A549 (cell line): Measurements from ENCODE around the gene CCNE1. TPM values are rescaled to one million over a fixed set of nuclear protein-coding genes. Genes with fewer than 3 reads are reported as not detected.

ENCODE experiments used
- ATAC-seq, 2 experiments: fragments of 200-7000 bp in 1 of 2; fragments of >200 bp in 1 of 2; cut with Nextera tagmentation in 1 of 2; cut with Tn5 transposase in 1 of 2; 3 replicates each; pipeline versions ENCODE4 v1.8.0 to v1.9.1; 2018 to 2020; ENCODE audit warnings: mild to moderate bottlenecking in 1 of 2, moderate library complexity in 1 of 2
- CTCF ChIA-PET: fragments of 300-600 bp; sonication (Branson Sonifier 250); formaldehyde crosslinking; extraction: SDS; loops from one replicate; lab custom pipeline; 2021; ENCODE audit warnings: antibody characterized with exemption, inconsistent platforms; lab: Yijun Ruan, JAX
- POLR2A ChIA-PET: fragments of 350-600 bp; formaldehyde crosslinking; extraction: SDS; loops from one replicate; lab custom pipeline; 2021; ENCODE audit warnings: antibody characterized with exemption, inconsistent platforms; lab: Yijun Ruan, JAX
- DNase-seq, 2 experiments: peaks; one replicate each; pipeline versions ENCODE4 v3.0.0 to v3.0.0-alpha.2; 2011 to 2016; ENCODE audit warnings: low read depth in 1 of 2, low spot score in 1 of 2
- FAIRE-seq: peaks from 2 replicates; lab custom pipeline; 2011; peaks lifted over from hg19 to GRCh38; lab: Jason Lieb, UNC
- H3K27ac ChIP-seq, 2 experiments: fragments of >200 bp; sonication (Bioruptor Twin); formaldehyde crosslinking; 3 replicates each; pipeline ENCODE4 v1.5.1; 2016 to 2017
- H3K4me1 ChIP-seq: fragments of >200 bp; sonication (Bioruptor Twin); formaldehyde crosslinking; 3 replicates; pipeline ENCODE4 v1.6.1; 2016
- H3K4me2 ChIP-seq: fragments of >200 bp; sonication (Bioruptor Twin); formaldehyde crosslinking; 3 replicates; pipeline ENCODE4 v1.6.1; 2016
- H3K4me3 ChIP-seq: fragments of >200 bp; sonication (Bioruptor Twin); formaldehyde crosslinking; 3 replicates; pipeline ENCODE4 v1.5.1; 2016
- H3K9me3 ChIP-seq: fragments of >200 bp; sonication (Bioruptor Twin); formaldehyde crosslinking; 3 replicates; pipeline ENCODE4 v1.6.1; 2016
- BHLHE40 ChIP-seq: IDR thresholded peaks from 2 replicates; pipeline ENCODE4 v1.6.1; 2012; ENCODE audit warnings: low read depth, low read length, inconsistent platforms
- EHMT2 ChIP-seq: fragments of 200-600 bp; sonication (generic); IDR thresholded peaks from 2 replicates; pipeline ENCODE4 v1.6.1; 2016; ENCODE audit warnings: antibody characterized with exemption, low read depth, mild to moderate bottlenecking, moderate library complexity
- FOSB ChIP-seq: fragments of 250-450 bp; sonication (Bioruptor Pico); IDR thresholded peaks from 2 replicates; pipeline ENCODE4 v1.5.0; 2020; ENCODE audit warnings: mild to moderate bottlenecking, moderate library complexity
- HDAC2 ChIP-seq: fragments of 200-600 bp; sonication (generic); IDR thresholded peaks from 2 replicates; pipeline ENCODE4 v1.6.1; 2016
- HOXB13 ChIP-seq: fragments of 250-450 bp; sonication (Bioruptor Pico); IDR thresholded peaks from 2 replicates; pipeline ENCODE4 v1.5.0; 2020; ENCODE audit warnings: low read depth, mild to moderate bottlenecking, moderate library complexity
- JUN ChIP-seq, 2 experiments: fragments of >200 bp; sonication (Bioruptor Twin); formaldehyde crosslinking; IDR thresholded peaks; 2 replicates in 1 of 2; 3 replicates in 1 of 2; pipeline ENCODE4 v1.6.1; 2016 to 2017
- KDM5A ChIP-seq: fragments of 200-600 bp; sonication (generic); IDR thresholded peaks from 2 replicates; pipeline ENCODE4 v1.6.1; 2016; ENCODE audit warnings: antibody characterized with exemption, mild to moderate bottlenecking
- MAZ ChIP-seq: fragments of 150-350 bp; IDR thresholded peaks from 2 replicates; pipeline ENCODE4 v1.6.1; 2014; ENCODE audit warnings: antibody characterized with exemption, low read depth, low read length, borderline replicate concordance
- PHF8 ChIP-seq: fragments of 200-600 bp; sonication (generic); IDR thresholded peaks from 2 replicates; pipeline ENCODE4 v1.6.1; 2016; ENCODE audit warnings: low read depth, mild to moderate bottlenecking, antibody characterized with exemption, moderate library complexity, borderline replicate concordance
- POLR2A ChIP-seq: IDR thresholded peaks from 2 replicates; pipeline ENCODE4 v1.6.1; 2012; ENCODE audit warnings: mild to moderate bottlenecking, low read length
- RARB ChIP-seq: fragments of 250-450 bp; sonication (Bioruptor Pico); IDR thresholded peaks from 2 replicates; pipeline ENCODE4 v1.8.0; 2021; ENCODE audit warnings: mild to moderate bottlenecking, moderate library complexity
- RCOR1 ChIP-seq: fragments of 150-350 bp; IDR thresholded peaks from 2 replicates; pipeline ENCODE4 v1.6.1; 2014; ENCODE audit warnings: antibody characterized with exemption, low read length, low read depth
- RNF2 ChIP-seq: fragments of 200-600 bp; sonication (generic); IDR thresholded peaks from 2 replicates; pipeline ENCODE4 v1.6.1; 2016; ENCODE audit warnings: low read depth, mild to moderate bottlenecking, antibody characterized with exemption, moderate library complexity, borderline replicate concordance
- SREBF2 ChIP-seq: fragments of 450-650 bp; IDR thresholded peaks from 2 replicates; pipeline ENCODE4 v1.6.1; 2014; ENCODE audit warnings: mild to moderate bottlenecking, moderate library complexity
- TFCP2L1 ChIP-seq: fragments of 250-450 bp; sonication (Bioruptor Pico); IDR thresholded peaks from 2 replicates; pipeline ENCODE4 v1.5.0; 2021; ENCODE audit warnings: mild to moderate bottlenecking
- WGBS: methylation state at CpG from one replicate; pipeline ENCODE4 v1.1.6; 2017; ENCODE audit errors: missing lambda C conversion rate; 5-methylcytosine and 5-hydroxymethylcytosine counted together
- polyA plus RNA-seq, 4 experiments: library from polyadenylated mRNA; depleted of rRNA in 3 of 4; stranded (reverse); fragments of >200 nt; fragmentation: RNase III in 1 of 4; extraction: RNeasy Plus Mini Kit Qiagen cat#74134 plus additional on column Dnase treatment in 1 of 4; gene quantifications; 2 replicates in 3 of 4; 3 replicates in 1 of 4; pipeline ENCODE4 v1.2.3, GENCODE V29; 2011 to 2017
- TF ChIP-seq, protein P1 (sequence below): fragments of 250-450 bp; sonication (Bioruptor Pico); IDR thresholded peaks from 2 replicates; pipeline ENCODE4 v1.5.0; 2021; ENCODE audit warnings: mild to moderate bottlenecking, moderate library complexity, borderline replicate concordance
- TF ChIP-seq, protein P2 (sequence below): IDR thresholded peaks from 2 replicates; pipeline ENCODE4 v1.6.1; 2012
- TF ChIP-seq, protein P3 (sequence below): IDR thresholded peaks from 2 replicates; pipeline ENCODE4 v1.6.1; 2012; ENCODE audit warnings: low read depth, borderline replicate concordance
- TF ChIP-seq, protein P4 (sequence below): IDR thresholded peaks from 2 replicates; pipeline ENCODE4 v1.6.1; 2012

CCNE1 gene
- polyA plus RNA-seq, 2 of the 4 experiments (the other 2 are of a cell fraction), result 18.3 to 25.2 TPM

DNA sequence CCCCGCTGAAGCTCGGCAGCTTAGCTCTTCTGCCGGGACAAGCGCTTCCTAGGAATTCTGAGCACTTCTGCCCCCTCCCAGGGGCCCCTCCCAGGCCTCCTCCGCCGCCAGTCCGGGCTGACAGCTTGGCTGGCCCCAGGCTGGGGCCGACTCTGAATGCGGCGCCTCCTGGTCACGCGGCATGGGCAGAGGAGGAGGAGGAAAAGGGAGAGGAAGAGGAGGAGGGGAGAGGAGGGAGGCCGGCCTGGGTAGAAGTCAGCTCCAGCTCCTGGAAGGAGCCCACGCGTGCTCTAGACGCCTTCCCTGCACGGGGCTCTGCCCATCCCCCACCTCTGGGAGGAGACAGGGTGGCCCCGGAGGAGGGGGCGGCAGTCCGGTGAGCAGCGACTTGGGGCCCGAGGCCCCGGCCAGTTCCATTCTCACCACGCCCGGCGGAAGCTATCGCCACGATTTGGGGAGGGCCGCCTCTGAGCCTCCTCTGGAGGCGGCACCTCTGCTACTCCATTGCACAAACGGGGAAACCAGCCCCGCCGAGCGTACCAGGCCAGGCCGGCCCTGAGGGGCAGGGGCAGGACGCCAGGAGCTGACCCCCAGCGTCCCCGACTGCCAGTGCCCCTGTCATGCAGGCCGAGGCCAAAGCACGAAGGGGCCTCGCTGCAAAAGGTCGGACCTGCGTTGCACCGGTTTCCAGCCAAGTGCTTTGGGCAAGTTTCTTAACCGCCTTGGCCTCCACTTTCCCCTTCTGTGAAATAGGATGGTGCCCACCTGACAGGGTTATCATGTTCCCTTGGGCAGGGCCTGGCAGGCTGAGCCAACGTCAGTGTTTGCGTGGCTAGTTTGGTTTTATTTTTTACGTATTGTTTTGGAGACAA is 31.6 kb downstream of the CCNE1 start:
- H3K4me2 ChIP-seq, result peak overlapping the region; percentile 85
- H3K27ac ChIP-seq, result no peak overlapping the region
- ATAC-seq, result no peak
- no peaks in the 10 kb centered on the region for H3K9me3 ChIP-seq
- peak overlapping the region; percentile 57; the same call in 1 of the 3 replicates for H3K4me3 ChIP-seq
- POLR2A ChIA-PET, result interaction anchor here (0.6 to 2.3 kb wide), 5 partner anchors 12 to 237 kb away, joined by 3 to 10 read pairs (median 5); partner anchors contain the start of genes POP4 and URI1
- TF ChIP-seq BHLHE40 (no peak), RNF2 (no peak), KDM5A (no peak), RCOR1 (no peak), JUN (IDR thresholded peaks at IDR 0.05) (no peak), RARB (CRISPR knock-in tag) (no peak), EHMT2 (no peak), HOXB13 (CRISPR knock-in tag) (no peak)
- TF ChIP-seq, protein P1, sequence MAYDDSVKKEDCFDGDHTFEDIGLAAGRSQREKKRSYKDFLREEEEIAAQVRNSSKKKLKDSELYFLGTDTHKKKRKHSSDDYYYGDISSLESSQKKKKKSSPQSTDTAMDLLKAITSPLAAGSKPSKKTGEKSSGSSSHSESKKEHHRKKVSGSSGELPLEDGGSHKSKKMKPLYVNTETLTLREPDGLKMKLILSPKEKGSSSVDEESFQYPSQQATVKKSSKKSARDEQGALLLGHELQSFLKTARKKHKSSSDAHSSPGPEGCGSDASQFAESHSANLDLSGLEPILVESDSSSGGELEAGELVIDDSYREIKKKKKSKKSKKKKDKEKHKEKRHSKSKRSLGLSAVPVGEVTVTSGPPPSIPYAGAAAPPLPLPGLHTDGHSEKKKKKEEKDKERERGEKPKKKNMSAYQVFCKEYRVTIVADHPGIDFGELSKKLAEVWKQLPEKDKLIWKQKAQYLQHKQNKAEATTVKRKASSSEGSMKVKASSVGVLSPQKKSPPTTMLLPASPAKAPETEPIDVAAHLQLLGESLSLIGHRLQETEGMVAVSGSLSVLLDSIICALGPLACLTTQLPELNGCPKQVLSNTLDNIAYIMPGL (CRISPR knock-in tag), result no peak
- TF ChIP-seq, protein P2, sequence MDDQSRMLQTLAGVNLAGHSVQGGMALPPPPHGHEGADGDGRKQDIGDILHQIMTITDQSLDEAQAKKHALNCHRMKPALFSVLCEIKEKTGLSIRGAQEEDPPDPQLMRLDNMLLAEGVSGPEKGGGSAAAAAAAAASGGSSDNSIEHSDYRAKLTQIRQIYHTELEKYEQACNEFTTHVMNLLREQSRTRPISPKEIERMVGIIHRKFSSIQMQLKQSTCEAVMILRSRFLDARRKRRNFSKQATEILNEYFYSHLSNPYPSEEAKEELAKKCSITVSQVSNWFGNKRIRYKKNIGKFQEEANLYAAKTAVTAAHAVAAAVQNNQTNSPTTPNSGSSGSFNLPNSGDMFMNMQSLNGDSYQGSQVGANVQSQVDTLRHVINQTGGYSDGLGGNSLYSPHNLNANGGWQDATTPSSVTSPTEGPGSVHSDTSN, result no peak
- TF ChIP-seq, all 56 proteins: peak for 0
- WGBS, result 64% methylated on average over 46 of the region's 48 CpGs
- H3K4me1 ChIP-seq, result peaks cover 20% of the 10 kb centered on the region
- FAIRE-seq (no peak), DNase-seq (no peak)
- CTCF ChIA-PET, result interaction anchor here (0.6 to 4.3 kb wide), 17 partner anchors 9 to 806 kb away, joined by 3 to 31 read pairs (median 3); no protein-coding TSS in a partner anchor

DNA sequence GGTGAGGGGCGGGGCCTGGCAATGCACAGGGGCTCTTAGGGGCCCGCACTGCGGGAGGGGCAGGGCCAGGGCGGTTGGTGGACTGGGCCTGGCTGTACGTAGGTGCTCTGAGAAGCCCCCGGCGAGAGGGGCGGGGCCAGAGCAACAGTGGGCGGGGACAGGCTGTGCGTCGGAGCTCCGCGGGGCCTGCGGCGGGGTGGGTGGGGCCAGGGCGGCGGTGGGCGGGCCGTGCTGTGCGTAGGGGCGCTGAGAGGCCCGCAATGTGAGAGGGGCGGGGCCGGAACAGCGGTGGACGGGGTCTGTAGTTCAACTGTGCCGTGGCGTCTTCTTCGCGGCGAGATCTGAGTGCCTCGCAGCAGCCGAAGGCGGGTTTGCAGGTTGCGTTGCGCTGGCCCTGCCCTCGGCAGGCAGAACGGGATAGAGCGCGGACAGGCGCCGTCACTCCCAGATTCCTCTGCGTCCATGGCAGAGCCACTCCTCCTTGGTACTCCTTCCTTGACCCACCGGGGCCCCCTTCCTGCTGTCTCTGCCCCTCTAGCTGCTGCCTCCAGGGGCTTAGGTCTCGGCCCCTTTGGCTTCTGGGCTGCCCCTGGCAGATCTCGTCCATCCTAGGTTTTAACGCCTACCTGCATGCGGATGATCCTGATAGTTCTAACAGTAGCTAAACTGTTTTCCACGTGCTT is 33.2 kb downstream of the CCNE1 start:
- POLR2A ChIA-PET, result interaction anchor here (0.6 to 2.3 kb wide), 17 partner anchors 12 to 547 kb away, joined by 3 to 14 read pairs (median 4); partner anchors contain the start of genes POP4 and URI1
- Histone ChIP-seq H3K4me2 (peak overlapping the region; percentile 85), H3K9me3 (no peaks in the 10 kb centered on the region), H3K27ac (peak overlapping the region; percentile 61 to 84), H3K4me3 (peak overlapping the region; percentile 57), H3K4me1 (peaks cover 20% of the 10 kb centered on the region)
- ATAC-seq (peak; percentile 78 to 88), FAIRE-seq (peak; percentile 51), DNase-seq (peak; percentile 92 to 99)
- 2% methylated on average over 36 of the region's 49 CpGs for WGBS
- CTCF ChIA-PET, result interaction anchor here (1.0 to 4.3 kb wide), 11 partner anchors 9 to 129 kb away, joined by 3 to 31 read pairs (median 6); no protein-coding TSS in a partner anchor
- TF ChIP-seq, protein P3, sequence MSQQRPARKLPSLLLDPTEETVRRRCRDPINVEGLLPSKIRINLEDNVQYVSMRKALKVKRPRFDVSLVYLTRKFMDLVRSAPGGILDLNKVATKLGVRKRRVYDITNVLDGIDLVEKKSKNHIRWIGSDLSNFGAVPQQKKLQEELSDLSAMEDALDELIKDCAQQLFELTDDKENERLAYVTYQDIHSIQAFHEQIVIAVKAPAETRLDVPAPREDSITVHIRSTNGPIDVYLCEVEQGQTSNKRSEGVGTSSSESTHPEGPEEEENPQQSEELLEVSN, result peak; percentile 78; the same call in 1 of the 2 replicates
- TF ChIP-seq RCOR1, result no peak
- TF ChIP-seq RNF2, result peak; percentile 68; the same call in 1 of the 2 replicates
- TF ChIP-seq, protein P4, sequence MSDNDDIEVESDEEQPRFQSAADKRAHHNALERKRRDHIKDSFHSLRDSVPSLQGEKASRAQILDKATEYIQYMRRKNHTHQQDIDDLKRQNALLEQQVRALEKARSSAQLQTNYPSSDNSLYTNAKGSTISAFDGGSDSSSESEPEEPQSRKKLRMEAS, result peak; percentile 86
- peak; percentile 72 for TF ChIP-seq POLR2A
- no peak for TF ChIP-seq HDAC2
- no peak for TF ChIP-seq RARB (CRISPR knock-in tag)
- TF ChIP-seq TFCP2L1 (CRISPR knock-in tag), result peak; percentile 16; the same call in 1 of the 2 replicates
- no peak for TF ChIP-seq FOSB (CRISPR knock-in tag)
- TF ChIP-seq MAZ, result peak; percentile 9; the same call in 1 of the 2 replicates
- TF ChIP-seq PHF8, result peak; percentile 71; the same call in 1 of the 2 replicates
- TF ChIP-seq SREBF2, result no peak
- TF ChIP-seq JUN (IDR thresholded peaks at IDR 0.05), result peak in 1 of 2 experiments; percentile 66; a peak in 2 of 5 replicates
- TF ChIP-seq, all 56 proteins: peak for 8
